Fibroblast of mammary gland (primary cell): ENCODE results near the gene STK17A.
"Not testable (repeated sequence)": the region's sequence is repeated elsewhere in the genome, so short reads cannot be mapped to it uniquely, and the experiment has no call there.

Source experiments
- DNase-seq: peaks from one replicate; pipeline ENCODE4 v3.0.0-alpha.2; 2010; ENCODE audit warnings: low read depth
- H3K4me3 ChIP-seq: 2 replicates; pipeline ENCODE4 v1.5.1; 2011; ENCODE audit warnings: low read depth, mild to moderate bottlenecking, low read length, moderate library complexity; ENCODE audit not compliant: control insufficient read depth
- CTCF ChIP-seq: conservative IDR thresholded peaks from 2 replicates; pipeline ENCODE4 v1.5.1; 2011; ENCODE audit warnings: low read depth, low read length, inconsistent platforms; ENCODE audit not compliant: control insufficient read depth, insufficient read depth

Gene STK17A

DNA sequence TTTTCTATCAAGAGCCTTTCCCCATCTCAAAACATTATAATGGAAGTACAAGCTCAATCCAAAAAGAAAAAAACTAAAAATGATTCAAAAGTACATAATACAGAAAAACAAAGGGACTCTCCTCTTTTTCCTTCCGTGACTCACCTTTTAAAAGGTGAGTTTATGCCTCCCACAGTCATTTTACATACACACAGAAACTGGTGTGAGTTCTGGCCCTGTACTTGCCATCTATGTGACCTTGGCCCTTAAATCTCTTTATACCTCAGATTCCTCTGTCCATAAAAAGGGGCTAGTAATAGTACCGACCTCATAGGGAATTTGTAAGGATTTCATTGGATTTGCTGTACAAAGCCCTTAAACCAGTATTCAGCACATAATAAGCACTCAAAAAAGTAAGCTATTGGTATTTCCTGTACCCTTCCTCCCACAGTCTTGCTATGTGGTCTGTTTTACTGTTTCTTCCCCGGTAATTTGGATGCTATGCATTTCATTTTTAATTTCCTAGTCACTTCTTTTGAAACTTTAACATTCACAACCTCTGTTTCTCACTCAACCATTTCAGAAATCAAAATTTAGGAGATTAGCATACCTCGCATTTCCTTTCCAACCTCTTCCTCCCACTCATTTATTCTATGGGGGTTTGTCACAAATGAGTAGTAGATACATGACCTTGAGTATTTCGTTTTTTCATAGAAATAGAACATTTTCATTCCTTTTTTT is 39.0 kb downstream of the STK17A start:
- no peak for TF ChIP-seq CTCF
- DNase-seq: no peak
- no peak overlapping the region for H3K4me3 ChIP-seq

GRCh38 chr7:43624156-43624555 is 41.2 kb downstream of the STK17A start:
- H3K4me3 ChIP-seq: no peak overlapping the region
- no peak for DNase-seq
- TF ChIP-seq CTCF: no peak

DNA sequence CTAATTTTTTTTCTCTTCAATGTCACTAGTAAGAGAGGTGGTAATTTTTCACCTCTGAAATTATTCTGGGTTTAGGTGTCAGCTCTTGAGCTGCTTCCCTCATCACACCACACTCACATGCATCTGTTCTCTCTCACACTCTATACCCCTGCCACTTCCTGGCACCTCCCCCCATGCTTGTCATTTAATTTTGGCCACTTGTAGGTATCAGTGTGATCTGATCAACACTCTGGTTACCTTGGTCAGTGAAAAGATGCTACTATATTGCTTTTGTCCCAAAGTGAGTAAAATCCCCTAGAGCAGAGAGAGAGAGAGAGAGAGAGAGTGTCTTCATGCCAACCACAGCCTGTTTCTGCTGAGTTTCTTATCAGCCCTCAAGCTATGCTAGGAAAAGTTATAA is 42.5 kb downstream of the STK17A start:
- TF ChIP-seq CTCF: no peak
- no peak for DNase-seq

DNA sequence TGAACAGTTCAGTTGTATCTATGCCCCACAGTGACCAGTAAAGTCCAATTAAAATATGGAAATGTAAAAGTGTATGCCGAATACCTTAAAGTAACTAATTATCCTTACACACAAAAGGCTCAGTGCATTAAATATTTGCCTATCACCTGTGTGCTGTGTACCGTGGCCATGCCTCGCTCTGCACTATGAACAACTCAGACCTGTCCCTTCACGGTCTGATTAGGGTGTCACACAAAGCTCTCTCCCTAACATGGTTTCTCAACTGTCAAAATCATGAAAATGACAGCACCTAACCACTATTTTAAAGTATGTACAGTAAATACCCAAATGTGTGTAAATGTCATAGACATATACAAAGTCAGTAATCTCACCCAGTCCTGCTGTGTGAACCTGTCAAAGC is 43.1 kb downstream of the STK17A start:
- TF ChIP-seq CTCF: no peak
- DNase-seq: no peak
- H3K4me3 ChIP-seq: no peak overlapping the region

More for the DNA sequence above, 42.5 kb downstream of the STK17A start:
- no peak overlapping the region for H3K4me3 ChIP-seq

GRCh38 chr7:43626695-43627094 is 43.8 kb downstream of the STK17A start:
- no peak for TF ChIP-seq CTCF
- H3K4me3 ChIP-seq: no peak overlapping the region

GRCh38 chr7:43627798-43628197 is 44.9 kb downstream of the STK17A start:
- DNase-seq, H3K4me3 ChIP-seq: not testable (repeated sequence)

More at GRCh38 chr7:43626695-43627094, 43.8 kb downstream of the STK17A start:
- DNase-seq: no peak

GRCh38 chr7:43628431-43628830 is 45.5 kb downstream of the STK17A start:
- H3K4me3 ChIP-seq: no peak overlapping the region
- TF ChIP-seq CTCF: no peak
- DNase-seq: no peak
